Glutamatergic neuron (in vitro differentiated cells): ENCODE measurements around the gene TMEM114. TPM values are rescaled to one million over a fixed set of nuclear protein-coding genes. Genes with fewer than 3 reads are reported as not detected.

Experiments
- DNase-seq: peaks from one replicate; pipeline ENCODE4 v3.0.0; 2022
- H3K27ac Mint-ChIP-seq: one replicate; pipeline ENCODE4 v1.8.0; 2020; ENCODE audit warnings: mild to moderate bottlenecking, mixed read lengths, inconsistent platforms; ENCODE audit not compliant: unreplicated experiment
- H3K27me3 Mint-ChIP-seq: one replicate; pipeline ENCODE4 v1.8.0; 2020; ENCODE audit warnings: mild to moderate bottlenecking, moderate library complexity, mixed read lengths, inconsistent platforms; ENCODE audit not compliant: unreplicated experiment
- H3K36me3 Mint-ChIP-seq: one replicate; pipeline ENCODE4 v1.8.0; 2020; ENCODE audit warnings: mild to moderate bottlenecking, mixed read lengths, inconsistent platforms; ENCODE audit not compliant: unreplicated experiment
- H3K4me1 Mint-ChIP-seq: one replicate; pipeline ENCODE4 v1.8.0; 2020; ENCODE audit warnings: mild to moderate bottlenecking, low read depth, mixed read lengths, inconsistent platforms; ENCODE audit not compliant: unreplicated experiment
- H3K4me3 Mint-ChIP-seq: one replicate; pipeline ENCODE4 v1.8.0; 2020; ENCODE audit warnings: mild to moderate bottlenecking, mixed read lengths, inconsistent platforms; ENCODE audit not compliant: unreplicated experiment
- H3K9me3 Mint-ChIP-seq: one replicate; pipeline ENCODE4 v1.8.0; 2020; ENCODE audit warnings: mild to moderate bottlenecking, moderate library complexity, mixed read lengths, inconsistent platforms; ENCODE audit not compliant: unreplicated experiment
- total RNA-seq: library from RNA; stranded (reverse); fragmentation: NEBNext Ultra II Directional; extraction: Animal tissue kit (Norgen Biotek cat#: 25700); gene quantifications from one replicate; pipeline ENCODE4 v1.2.1, GENCODE V29; 2021; ENCODE audit not compliant: unreplicated experiment
- TF ChIP-seq, protein P1 (sequence below): fragments of 200-600 bp; sonication (generic); IDR thresholded peaks from one replicate; pipeline ENCODE4 v1.5.0; 2021; ENCODE audit not compliant: partially characterized antibody, unreplicated experiment

The TMEM114 gene
- total RNA-seq, 1 donor from 2014 or later: not detected

DNA sequence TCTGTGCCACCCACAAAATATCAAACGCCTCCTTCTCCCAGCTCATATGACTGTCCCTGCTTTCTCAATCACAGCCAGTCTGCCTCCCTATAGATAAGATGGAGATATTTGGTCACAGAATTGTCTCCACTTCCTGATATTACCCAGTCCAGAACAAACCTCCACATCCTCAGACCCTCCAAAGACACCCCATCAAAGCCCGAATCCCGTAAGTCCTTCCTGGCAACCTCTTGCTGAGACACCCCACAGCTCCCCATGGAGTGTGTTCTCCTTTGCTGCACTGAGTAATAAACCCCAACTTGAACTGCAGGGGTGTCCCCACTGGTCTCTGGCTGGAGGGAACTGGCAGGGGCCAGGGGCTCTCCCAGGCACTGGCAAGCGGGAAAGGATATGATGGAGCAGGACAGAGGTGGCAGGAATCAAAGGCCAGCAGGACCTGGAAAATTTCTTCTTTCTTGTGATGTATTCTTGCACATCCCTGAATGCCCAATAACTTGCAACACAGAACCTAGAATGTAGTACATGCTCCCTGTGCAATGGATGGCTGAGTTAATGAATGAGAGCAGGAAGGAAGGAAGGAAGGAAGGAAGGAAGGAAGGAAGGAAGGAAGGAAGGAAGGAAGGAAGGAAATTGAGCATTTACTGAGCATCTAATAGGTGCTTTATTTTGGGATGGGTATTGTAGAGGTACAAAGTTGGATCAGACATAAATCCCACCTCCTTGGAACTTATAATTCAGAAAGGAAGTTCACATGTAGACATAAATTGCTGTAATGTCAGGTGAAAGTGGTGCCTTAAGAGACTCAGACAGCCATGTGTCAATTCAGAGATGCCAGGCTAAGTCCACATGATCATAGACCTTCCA is 13.9 kb downstream of the TMEM114 start:
- H3K27ac Mint-ChIP-seq: no peak overlapping the region
- H3K4me1 Mint-ChIP-seq: no peaks in the 10 kb centered on the region
- TF ChIP-seq, protein P1, sequence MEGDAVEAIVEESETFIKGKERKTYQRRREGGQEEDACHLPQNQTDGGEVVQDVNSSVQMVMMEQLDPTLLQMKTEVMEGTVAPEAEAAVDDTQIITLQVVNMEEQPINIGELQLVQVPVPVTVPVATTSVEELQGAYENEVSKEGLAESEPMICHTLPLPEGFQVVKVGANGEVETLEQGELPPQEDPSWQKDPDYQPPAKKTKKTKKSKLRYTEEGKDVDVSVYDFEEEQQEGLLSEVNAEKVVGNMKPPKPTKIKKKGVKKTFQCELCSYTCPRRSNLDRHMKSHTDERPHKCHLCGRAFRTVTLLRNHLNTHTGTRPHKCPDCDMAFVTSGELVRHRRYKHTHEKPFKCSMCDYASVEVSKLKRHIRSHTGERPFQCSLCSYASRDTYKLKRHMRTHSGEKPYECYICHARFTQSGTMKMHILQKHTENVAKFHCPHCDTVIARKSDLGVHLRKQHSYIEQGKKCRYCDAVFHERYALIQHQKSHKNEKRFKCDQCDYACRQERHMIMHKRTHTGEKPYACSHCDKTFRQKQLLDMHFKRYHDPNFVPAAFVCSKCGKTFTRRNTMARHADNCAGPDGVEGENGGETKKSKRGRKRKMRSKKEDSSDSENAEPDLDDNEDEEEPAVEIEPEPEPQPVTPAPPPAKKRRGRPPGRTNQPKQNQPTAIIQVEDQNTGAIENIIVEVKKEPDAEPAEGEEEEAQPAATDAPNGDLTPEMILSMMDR: no peak
- no peaks in the 10 kb centered on the region for H3K36me3 Mint-ChIP-seq
- H3K9me3 Mint-ChIP-seq: no peaks in the 10 kb centered on the region
- no peak overlapping the region for H3K4me3 Mint-ChIP-seq
- H3K27me3 Mint-ChIP-seq: peaks cover 5% of the 10 kb centered on the region
- DNase-seq: no peak

DNA sequence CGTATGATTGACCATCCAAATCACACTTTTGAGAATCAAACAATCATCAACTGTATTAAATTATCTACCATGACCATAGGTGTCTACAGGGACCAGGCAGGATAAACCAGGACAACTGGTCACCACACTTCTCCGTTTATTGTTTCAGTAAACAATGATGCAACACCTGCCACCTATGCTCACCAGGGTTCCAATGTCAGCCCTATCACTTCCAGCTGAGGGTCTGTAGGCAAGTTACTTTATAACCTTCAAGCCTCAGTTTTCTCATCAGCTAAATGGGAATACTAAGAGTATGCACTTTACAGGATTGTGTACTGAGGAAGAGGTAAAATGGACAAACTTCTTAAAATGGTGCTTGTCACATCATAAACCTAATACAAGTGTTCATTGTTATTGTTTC is 14.9 kb downstream of the TMEM114 start:
- H3K4me3 Mint-ChIP-seq: no peak overlapping the region
- peaks cover 2% of the 10 kb centered on the region for H3K4me1 Mint-ChIP-seq
- no peaks in the 10 kb centered on the region for H3K9me3 Mint-ChIP-seq
- DNase-seq: no peak
- no peaks in the 10 kb centered on the region for H3K36me3 Mint-ChIP-seq
- peaks cover 5% of the 10 kb centered on the region for H3K27me3 Mint-ChIP-seq
- TF ChIP-seq, protein P1: no peak
- no peak overlapping the region for H3K27ac Mint-ChIP-seq

DNA sequence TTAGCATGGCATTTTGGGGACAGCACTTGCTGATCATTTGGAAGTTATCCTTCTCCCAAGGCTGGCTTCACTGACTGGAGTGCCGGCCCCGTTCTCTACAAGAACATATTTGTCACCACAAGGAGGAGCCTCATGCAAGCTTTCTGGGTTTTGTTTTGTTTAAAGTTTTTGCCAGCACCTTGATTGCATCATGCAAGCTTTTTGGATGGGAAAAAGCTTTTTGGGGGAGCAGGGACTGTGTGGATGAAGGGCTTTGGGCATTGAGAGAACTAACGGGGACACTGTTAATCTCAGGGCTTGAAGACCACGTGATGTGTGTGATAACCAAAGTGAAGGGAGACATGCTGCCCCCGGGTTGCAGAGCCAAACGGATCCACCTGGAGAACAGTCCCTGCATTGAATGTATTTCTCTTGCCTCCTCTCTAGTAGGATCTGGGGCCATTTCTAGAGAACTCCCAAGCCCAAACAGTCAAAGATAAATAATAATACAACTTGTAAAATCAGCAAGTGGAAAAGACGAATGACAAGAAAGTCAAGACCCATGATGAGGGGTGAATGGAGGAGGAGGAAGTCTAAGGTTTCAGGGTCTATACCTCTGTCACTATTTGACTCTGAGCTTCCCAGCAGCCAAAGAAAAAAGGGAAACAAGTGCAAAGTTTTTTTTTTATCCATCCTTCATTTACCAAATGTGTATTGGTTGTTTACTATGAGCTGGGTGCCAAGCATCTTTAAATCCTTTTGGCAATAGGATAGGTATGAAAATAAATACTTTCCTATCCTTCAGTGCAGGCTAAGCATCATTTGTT is 17.2 kb downstream of the TMEM114 start:
- peaks cover 6% of the 10 kb centered on the region for H3K4me1 Mint-ChIP-seq
- H3K27ac Mint-ChIP-seq: no peak overlapping the region
- no peak overlapping the region for H3K4me3 Mint-ChIP-seq
- TF ChIP-seq, protein P1: peak; percentile 73
- no peaks in the 10 kb centered on the region for H3K9me3 Mint-ChIP-seq
- peaks cover 4% of the 10 kb centered on the region for H3K27me3 Mint-ChIP-seq
- no peaks in the 10 kb centered on the region for H3K36me3 Mint-ChIP-seq
- DNase-seq: peak; percentile 27

DNA sequence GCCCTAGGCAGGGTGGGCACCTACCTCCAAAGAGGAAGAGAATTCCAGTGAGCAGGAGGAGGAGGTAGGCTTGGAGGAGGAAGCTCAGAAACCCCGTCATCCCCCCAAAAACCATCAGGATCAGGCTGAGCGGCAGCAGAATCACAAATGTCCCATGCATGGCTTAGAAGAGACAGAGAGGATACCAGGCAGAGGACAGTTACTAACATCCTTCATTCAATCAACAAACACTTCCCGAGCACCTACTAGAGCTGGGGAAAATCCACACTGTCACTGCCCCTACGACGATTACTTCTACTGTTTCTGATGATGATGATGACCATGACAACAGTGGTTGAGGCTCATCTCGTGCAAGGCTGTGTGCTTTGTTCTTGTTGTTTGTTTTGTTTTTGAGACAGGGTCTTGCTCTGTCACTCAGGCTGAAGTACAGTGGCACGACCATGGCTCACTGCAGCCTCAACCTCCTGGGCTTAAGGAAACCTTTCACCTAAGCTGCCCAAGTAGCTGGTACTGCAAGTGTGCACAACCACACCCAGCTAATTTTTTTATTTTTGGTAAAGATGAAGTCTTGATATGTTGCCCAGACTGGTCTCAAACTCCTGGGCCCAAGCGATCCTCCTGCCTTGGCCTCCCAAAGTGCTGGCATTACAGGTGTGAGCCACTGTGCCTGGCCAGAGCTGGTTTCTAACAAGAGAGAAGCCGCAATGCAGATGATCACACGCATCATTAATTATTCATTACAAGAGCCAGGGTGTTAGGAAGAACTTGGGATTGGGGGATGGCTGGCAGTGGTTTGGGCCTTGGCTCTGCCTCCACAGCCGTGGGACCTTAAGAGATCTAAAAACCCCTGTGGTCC is 18.0 kb downstream of the TMEM114 start:
- Mint-ChIP-seq H3K27me3 (peaks cover 4% of the 10 kb centered on the region), H3K4me1 (peaks cover 6% of the 10 kb centered on the region), H3K27ac (no peak overlapping the region), H3K9me3 (no peaks in the 10 kb centered on the region), H3K4me3 (no peak overlapping the region), H3K36me3 (no peaks in the 10 kb centered on the region)
- TF ChIP-seq, protein P1: no peak
- no peak for DNase-seq
